ENCODE measurements around the gene ABCC1. TPM values are rescaled to one million over a fixed set of nuclear protein-coding genes. Genes with fewer than 3 reads are reported as not detected.
"Not testable (repeated sequence)": the region's sequence is repeated elsewhere in the genome, so short reads cannot be mapped to it uniquely, and the experiment has no call there.

ABCC1 gene
- polyA plus RNA-seq, 1 donor from 2014 or later, result 3.0 TPM

DNA sequence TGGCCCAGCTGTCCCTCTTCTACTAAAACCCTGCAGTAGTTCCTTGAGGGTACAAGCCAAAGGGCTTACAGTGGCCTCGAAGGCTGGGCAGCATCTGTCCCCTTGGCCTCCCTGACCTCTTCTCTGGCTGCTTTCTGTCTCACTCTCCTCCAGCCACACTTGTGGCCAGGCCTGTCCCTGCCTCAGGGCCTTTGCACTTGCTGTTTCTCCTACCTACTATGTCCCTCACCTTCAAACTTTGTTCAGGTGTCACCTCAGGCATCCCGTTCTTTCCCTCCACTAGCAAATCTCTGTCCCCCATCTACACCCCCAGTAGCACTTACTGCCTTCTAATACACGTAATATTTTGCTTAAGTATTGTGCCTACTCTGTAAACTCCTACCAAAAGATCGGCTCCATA is 6.0 kb downstream of the ABCC1 start:
- no peak overlapping the region for H2AFZ ChIP-seq (ENCODE audit: low read depth, low read length)
- H3K9me3 ChIP-seq (ENCODE audit: low read length), result no peaks in the 10 kb centered on the region
- no peaks in the 10 kb centered on the region for H3K27me3 ChIP-seq (ENCODE audit: insufficient read depth, low read depth, low read length)
- no peaks in the 10 kb centered on the region for H4K20me1 ChIP-seq (ENCODE audit: insufficient read depth)
- no peaks in the 10 kb centered on the region for H3K36me3 ChIP-seq (ENCODE audit: insufficient read depth, low read length)
- H3F3A ChIP-seq (ENCODE audit: insufficient read depth, low read length, poor library complexity, severe bottlenecking), result no peaks in the 10 kb centered on the region
- no peaks in the 10 kb centered on the region for H3K9me2 ChIP-seq (ENCODE audit: insufficient read depth, low read length)
- TF ChIP-seq EZH2 (IDR thresholded peaks at IDR 0.05; ENCODE audit: borderline replicate concordance, insufficient read depth, low read length, poor library complexity, severe bottlenecking) (no peak), SMC3 (conservative IDR thresholded peaks at IDR 0.05; ENCODE audit: poor library complexity) (no peak), MXI1 (conservative IDR thresholded peaks at IDR 0.05; ENCODE audit: poor library complexity, severe bottlenecking) (no peak)
- peaks cover 10% of the 10 kb centered on the region for H3K79me2 ChIP-seq (replicated peaks; ENCODE audit: insufficient read depth, low read length)
- H3K4me3 ChIP-seq (ENCODE audit: low read length), result no peak overlapping the region
- no peak overlapping the region for H3K27ac ChIP-seq (ENCODE audit: low read length)
- H3K9ac ChIP-seq (ENCODE audit: low read length), result no peak overlapping the region
- H3K4me2 ChIP-seq (ENCODE audit: low read length), result no peak overlapping the region

DNA sequence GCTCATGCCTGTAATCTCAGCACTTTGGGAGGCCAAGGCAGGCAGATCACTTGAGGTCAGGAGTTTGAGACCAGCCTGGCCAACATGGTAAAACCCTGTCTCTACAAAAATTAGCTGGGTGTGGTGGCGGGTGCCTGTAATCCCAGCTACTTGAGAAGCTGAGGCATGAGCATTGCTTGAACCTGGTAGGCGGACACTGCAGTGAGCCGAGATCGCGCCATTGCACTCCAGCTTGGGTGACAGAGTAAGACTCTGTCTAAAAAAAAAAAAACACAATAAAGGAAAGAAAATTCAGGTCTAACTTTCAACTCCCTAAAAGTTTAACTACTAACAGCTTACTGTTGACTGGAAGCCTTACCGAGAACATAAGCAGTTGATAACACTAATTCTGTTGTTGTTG is 6.7 kb downstream of the ABCC1 start:
- H3K79me2 ChIP-seq (replicated peaks; ENCODE audit: insufficient read depth, low read length); H4K20me1 ChIP-seq (ENCODE audit: insufficient read depth); H3K9me2 ChIP-seq (ENCODE audit: insufficient read depth, low read length); H3K9ac ChIP-seq (ENCODE audit: low read length); H3F3A ChIP-seq (ENCODE audit: insufficient read depth, low read length, poor library complexity, severe bottlenecking); H3K36me3 ChIP-seq (ENCODE audit: insufficient read depth, low read length); H3K9me3 ChIP-seq (ENCODE audit: low read length); H3K4me2 ChIP-seq (ENCODE audit: low read length); H2AFZ ChIP-seq (ENCODE audit: low read depth, low read length); H3K4me3 ChIP-seq (ENCODE audit: low read length); H3K27ac ChIP-seq (ENCODE audit: low read length); H3K27me3 ChIP-seq (ENCODE audit: insufficient read depth, low read depth, low read length): not testable (repeated sequence)

DNA sequence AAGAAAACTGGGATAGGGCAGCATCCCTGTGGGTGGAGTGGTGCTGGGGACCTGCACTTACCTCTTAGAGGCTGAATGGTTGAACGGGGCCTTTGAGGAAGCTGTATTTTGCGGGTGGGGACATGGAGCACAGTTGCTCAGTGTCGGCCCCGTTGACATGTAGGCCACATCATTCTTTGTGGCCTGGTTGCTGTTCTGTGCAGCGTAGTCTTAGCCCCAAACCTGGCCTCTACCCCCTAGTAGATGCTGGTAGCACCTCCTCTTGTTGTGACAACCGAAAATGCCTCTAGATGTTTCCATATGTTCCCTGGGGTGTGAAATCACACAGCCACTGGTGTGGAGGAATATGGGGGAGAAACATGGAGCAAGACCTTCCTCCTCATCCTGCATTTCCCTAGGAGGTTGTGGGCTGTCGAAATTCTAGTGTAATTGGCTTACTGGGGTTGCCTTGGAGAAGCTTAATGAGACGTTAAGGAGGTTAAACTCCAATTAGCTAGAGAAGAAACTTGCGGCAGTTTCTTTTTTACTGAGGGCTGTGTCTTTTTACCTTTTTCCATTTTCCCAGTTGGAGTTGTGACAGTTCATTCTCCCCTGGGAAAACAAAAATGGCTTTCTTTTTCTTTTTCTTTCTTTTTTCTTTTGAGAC is 9.4 kb downstream of the ABCC1 start:
- no peak overlapping the region for H2AFZ ChIP-seq (ENCODE audit: low read depth, low read length)
- TF ChIP-seq TAF1 (IDR thresholded peaks at IDR 0.05; ENCODE audit: low read depth) (no peak), EZH2 (IDR thresholded peaks at IDR 0.05; ENCODE audit: borderline replicate concordance, insufficient read depth, low read length, poor library complexity, severe bottlenecking) (no peak), RAD21 (conservative IDR thresholded peaks at IDR 0.05) (no peak), MXI1 (conservative IDR thresholded peaks at IDR 0.05; ENCODE audit: poor library complexity, severe bottlenecking) (no peak)
- TF ChIP-seq, protein P1, sequence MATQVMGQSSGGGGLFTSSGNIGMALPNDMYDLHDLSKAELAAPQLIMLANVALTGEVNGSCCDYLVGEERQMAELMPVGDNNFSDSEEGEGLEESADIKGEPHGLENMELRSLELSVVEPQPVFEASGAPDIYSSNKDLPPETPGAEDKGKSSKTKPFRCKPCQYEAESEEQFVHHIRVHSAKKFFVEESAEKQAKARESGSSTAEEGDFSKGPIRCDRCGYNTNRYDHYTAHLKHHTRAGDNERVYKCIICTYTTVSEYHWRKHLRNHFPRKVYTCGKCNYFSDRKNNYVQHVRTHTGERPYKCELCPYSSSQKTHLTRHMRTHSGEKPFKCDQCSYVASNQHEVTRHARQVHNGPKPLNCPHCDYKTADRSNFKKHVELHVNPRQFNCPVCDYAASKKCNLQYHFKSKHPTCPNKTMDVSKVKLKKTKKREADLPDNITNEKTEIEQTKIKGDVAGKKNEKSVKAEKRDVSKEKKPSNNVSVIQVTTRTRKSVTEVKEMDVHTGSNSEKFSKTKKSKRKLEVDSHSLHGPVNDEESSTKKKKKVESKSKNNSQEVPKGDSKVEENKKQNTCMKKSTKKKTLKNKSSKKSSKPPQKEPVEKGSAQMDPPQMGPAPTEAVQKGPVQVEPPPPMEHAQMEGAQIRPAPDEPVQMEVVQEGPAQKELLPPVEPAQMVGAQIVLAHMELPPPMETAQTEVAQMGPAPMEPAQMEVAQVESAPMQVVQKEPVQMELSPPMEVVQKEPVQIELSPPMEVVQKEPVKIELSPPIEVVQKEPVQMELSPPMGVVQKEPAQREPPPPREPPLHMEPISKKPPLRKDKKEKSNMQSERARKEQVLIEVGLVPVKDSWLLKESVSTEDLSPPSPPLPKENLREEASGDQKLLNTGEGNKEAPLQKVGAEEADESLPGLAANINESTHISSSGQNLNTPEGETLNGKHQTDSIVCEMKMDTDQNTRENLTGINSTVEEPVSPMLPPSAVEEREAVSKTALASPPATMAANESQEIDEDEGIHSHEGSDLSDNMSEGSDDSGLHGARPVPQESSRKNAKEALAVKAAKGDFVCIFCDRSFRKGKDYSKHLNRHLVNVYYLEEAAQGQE (IDR thresholded peaks at IDR 0.05; ENCODE audit: borderline replicate concordance), result no peak
- no peaks in the 10 kb centered on the region for H3K36me3 ChIP-seq (ENCODE audit: insufficient read depth, low read length)
- no peaks in the 10 kb centered on the region for H3K27me3 ChIP-seq (ENCODE audit: insufficient read depth, low read depth, low read length)
- no peaks in the 10 kb centered on the region for H3F3A ChIP-seq (ENCODE audit: insufficient read depth, low read length, poor library complexity, severe bottlenecking)
- H3K79me2 ChIP-seq (replicated peaks; ENCODE audit: insufficient read depth, low read length), result no peaks in the 10 kb centered on the region
- H3K27ac ChIP-seq (ENCODE audit: low read length), result no peak overlapping the region
- no peaks in the 10 kb centered on the region for H3K9me3 ChIP-seq (ENCODE audit: low read length)
- no peak overlapping the region for H3K4me3 ChIP-seq (ENCODE audit: low read length)
- H3K4me2 ChIP-seq (ENCODE audit: low read length), result no peak overlapping the region
- no peaks in the 10 kb centered on the region for H3K9me2 ChIP-seq (ENCODE audit: insufficient read depth, low read length)
- H4K20me1 ChIP-seq (ENCODE audit: insufficient read depth), result no peaks in the 10 kb centered on the region
- no peak overlapping the region for H3K9ac ChIP-seq (ENCODE audit: low read length)
